ENCODE data around the gene POGK. TPM values are rescaled to one million over a fixed set of nuclear protein-coding genes. Genes with fewer than 3 reads are reported as not detected.

Gene POGK
- total and polyA plus RNA-seq, 10 of the 15 experiments (the other 5 are each of a cell fraction or from before 2014, with no cell fraction given): 5.3 to 34.6 (median 18.7) TPM

DNA sequence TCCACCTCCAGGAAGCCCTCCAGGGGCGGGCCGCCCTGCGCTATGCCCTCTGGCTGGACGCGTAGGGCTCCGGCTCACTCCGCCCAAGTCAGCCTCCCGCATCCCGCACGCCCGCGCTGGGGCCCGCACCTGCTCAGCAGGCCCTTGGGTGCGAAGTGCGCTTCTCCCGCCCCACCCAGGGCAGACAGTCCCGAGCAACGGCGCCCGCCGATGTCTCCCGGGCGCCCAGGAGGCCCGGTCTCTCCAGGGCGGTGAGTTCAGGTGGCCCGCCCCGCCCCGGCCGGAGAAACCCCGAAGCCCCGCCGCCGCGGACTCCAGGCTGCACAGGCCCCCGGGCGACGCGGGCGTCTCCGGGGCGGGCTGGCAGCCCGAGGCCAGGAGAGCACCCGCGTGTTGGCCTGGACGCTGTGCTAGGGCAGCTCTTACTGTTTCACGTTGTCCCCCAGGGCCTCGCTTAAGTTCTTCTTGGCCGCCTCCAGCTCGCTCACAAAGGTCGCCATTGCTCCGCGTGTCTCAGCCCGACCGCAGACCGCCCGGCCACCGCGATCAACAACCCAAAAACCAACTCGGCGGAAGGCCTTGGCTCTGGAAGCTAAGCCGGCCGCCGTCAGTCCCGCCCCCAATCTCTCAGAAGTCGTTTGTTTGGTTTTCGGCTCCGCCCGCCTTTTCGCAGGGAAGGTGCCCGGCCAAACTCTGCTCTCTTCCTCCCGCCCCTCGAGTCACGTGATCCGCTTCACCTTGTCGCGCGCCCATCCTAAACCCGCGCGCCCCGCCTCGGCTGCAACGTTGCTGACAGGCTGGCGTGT is 36.7 kb downstream of the POGK start, which contains the start of gene TADA1 (continued):
- TF ChIP-seq SIX5 (IDR thresholded peaks at IDR 0.05; ENCODE audit: low read depth, low read length, severe bottlenecking): no peak
- peak; percentile 70 for TF ChIP-seq CHD2 (IDR thresholded peaks at IDR 0.05; ENCODE audit: borderline replicate concordance, low read depth, low read length)
- TF ChIP-seq FOXK2 (IDR thresholded peaks at IDR 0.05): no peak; the same call in 1 of the 2 replicates
- TF ChIP-seq EZH2 (IDR thresholded peaks at IDR 0.05; ENCODE audit: borderline replicate concordance, control insufficient read depth, low read depth, low read length): no peak
- no peak for TF ChIP-seq CEBPB (IDR thresholded peaks at IDR 0.05; ENCODE audit: borderline replicate concordance in 1 of 2, low read depth in 2 of 2, low read length in 2 of 2)
- peak; percentile 87; the same call in 1 of the 2 replicates for TF ChIP-seq CBX5 (IDR thresholded peaks at IDR 0.05; ENCODE audit: low read depth)
- TF ChIP-seq, protein P1, sequence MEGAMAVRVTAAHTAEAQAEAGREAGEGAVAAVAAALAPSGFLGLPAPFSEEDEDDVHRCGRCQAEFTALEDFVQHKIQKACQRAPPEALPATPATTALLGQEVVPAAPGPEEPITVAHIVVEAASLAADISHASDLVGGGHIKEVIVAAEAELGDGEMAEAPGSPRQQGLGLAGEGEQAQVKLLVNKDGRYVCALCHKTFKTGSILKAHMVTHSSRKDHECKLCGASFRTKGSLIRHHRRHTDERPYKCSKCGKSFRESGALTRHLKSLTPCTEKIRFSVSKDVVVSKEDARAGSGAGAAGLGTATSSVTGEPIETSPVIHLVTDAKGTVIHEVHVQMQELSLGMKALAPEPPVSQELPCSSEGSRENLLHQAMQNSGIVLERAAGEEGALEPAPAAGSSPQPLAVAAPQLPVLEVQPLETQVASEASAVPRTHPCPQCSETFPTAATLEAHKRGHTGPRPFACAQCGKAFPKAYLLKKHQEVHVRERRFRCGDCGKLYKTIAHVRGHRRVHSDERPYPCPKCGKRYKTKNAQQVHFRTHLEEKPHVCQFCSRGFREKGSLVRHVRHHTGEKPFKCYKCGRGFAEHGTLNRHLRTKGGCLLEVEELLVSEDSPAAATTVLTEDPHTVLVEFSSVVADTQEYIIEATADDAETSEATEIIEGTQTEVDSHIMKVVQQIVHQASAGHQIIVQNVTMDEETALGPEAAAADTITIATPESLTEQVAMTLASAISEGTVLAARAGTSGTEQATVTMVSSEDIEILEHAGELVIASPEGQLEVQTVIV (IDR thresholded peaks at IDR 0.05; ENCODE audit: borderline replicate concordance, partially characterized antibody): peak; percentile 76
- TF ChIP-seq, protein P2, sequence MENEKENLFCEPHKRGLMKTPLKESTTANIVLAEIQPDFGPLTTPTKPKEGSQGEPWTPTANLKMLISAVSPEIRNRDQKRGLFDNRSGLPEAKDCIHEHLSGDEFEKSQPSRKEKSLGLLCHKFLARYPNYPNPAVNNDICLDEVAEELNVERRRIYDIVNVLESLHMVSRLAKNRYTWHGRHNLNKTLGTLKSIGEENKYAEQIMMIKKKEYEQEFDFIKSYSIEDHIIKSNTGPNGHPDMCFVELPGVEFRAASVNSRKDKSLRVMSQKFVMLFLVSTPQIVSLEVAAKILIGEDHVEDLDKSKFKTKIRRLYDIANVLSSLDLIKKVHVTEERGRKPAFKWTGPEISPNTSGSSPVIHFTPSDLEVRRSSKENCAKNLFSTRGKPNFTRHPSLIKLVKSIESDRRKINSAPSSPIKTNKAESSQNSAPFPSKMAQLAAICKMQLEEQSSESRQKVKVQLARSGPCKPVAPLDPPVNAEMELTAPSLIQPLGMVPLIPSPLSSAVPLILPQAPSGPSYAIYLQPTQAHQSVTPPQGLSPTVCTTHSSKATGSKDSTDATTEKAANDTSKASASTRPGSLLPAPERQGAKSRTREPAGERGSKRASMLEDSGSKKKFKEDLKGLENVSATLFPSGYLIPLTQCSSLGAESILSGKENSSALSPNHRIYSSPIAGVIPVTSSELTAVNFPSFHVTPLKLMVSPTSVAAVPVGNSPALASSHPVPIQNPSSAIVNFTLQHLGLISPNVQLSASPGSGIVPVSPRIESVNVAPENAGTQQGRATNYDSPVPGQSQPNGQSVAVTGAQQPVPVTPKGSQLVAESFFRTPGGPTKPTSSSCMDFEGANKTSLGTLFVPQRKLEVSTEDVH (IDR thresholded peaks at IDR 0.05; ENCODE audit: low read depth, partially characterized antibody): no peak
- no peak for TF ChIP-seq SRF (IDR thresholded peaks at IDR 0.05; ENCODE audit: low read depth in 2 of 2, low read length in 2 of 2)
- TF ChIP-seq ZNF384 (IDR thresholded peaks at IDR 0.05; ENCODE audit: borderline replicate concordance, low read depth, low read length): no peak
- peak; percentile 55; the same call in 1 of the 2 replicates for TF ChIP-seq TARDBP (IDR thresholded peaks at IDR 0.05; ENCODE audit: borderline replicate concordance)
- TF ChIP-seq BCL11A (IDR thresholded peaks at IDR 0.05; ENCODE audit: low read depth, low read length): no peak
- TF ChIP-seq, protein P3, sequence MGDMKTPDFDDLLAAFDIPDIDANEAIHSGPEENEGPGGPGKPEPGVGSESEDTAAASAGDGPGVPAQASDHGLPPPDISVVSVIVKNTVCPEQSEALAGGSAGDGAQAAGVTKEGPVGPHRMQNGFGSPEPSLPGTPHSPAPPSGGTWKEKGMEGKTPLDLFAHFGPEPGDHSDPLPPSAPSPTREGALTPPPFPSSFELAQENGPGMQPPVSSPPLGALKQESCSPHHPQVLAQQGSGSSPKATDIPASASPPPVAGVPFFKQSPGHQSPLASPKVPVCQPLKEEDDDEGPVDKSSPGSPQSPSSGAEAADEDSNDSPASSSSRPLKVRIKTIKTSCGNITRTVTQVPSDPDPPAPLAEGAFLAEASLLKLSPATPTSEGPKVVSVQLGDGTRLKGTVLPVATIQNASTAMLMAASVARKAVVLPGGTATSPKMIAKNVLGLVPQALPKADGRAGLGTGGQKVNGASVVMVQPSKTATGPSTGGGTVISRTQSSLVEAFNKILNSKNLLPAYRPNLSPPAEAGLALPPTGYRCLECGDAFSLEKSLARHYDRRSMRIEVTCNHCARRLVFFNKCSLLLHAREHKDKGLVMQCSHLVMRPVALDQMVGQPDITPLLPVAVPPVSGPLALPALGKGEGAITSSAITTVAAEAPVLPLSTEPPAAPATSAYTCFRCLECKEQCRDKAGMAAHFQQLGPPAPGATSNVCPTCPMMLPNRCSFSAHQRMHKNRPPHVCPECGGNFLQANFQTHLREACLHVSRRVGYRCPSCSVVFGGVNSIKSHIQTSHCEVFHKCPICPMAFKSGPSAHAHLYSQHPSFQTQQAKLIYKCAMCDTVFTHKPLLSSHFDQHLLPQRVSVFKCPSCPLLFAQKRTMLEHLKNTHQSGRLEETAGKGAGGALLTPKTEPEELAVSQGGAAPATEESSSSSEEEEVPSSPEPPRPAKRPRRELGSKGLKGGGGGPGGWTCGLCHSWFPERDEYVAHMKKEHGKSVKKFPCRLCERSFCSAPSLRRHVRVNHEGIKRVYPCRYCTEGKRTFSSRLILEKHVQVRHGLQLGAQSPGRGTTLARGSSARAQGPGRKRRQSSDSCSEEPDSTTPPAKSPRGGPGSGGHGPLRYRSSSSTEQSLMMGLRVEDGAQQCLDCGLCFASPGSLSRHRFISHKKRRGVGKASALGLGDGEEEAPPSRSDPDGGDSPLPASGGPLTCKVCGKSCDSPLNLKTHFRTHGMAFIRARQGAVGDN (IDR thresholded peaks at IDR 0.05): peak; percentile 47; the same call in 1 of the 2 replicates
- TF ChIP-seq LARP7 (IDR thresholded peaks at IDR 0.05): peak; percentile 81; the same call in 1 of the 2 replicates
- no peak for TF ChIP-seq NRF1 (conservative IDR thresholded peaks at IDR 0.05; ENCODE audit: low read depth, low read length)
- TF ChIP-seq HCFC1 (IDR thresholded peaks at IDR 0.05; ENCODE audit: low read length): no peak; the same call in 1 of the 2 replicates
- TF ChIP-seq, protein P4, sequence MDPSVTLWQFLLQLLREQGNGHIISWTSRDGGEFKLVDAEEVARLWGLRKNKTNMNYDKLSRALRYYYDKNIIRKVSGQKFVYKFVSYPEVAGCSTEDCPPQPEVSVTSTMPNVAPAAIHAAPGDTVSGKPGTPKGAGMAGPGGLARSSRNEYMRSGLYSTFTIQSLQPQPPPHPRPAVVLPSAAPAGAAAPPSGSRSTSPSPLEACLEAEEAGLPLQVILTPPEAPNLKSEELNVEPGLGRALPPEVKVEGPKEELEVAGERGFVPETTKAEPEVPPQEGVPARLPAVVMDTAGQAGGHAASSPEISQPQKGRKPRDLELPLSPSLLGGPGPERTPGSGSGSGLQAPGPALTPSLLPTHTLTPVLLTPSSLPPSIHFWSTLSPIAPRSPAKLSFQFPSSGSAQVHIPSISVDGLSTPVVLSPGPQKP (IDR thresholded peaks at IDR 0.05; ENCODE audit: low read depth, low read length): peak; percentile 67; the same call in 1 of the 2 replicates
- no peak for TF ChIP-seq MYC (IDR thresholded peaks at IDR 0.05; ENCODE audit: insufficient read depth, insufficient read length, insufficient replicate concordance, low read length, severe bottlenecking)
